ENCODE data around the gene GGCX. TPM values are rescaled to one million over a fixed set of nuclear protein-coding genes. Genes with fewer than 3 reads are reported as not detected.

GGCX gene
- total and polyA plus RNA-seq, 7 donors = 19.0 to 35.6 (median 22.3) TPM

GRCh38 chr2:85497944-85498630 lies 63.2 kb downstream of the GGCX start:
- no peaks in the 10 kb centered on the region for H3K27me3 ChIP-seq (ENCODE audit: insufficient read depth in 3 of 3, low read length in 2 of 3)
- TF ChIP-seq, protein P1, sequence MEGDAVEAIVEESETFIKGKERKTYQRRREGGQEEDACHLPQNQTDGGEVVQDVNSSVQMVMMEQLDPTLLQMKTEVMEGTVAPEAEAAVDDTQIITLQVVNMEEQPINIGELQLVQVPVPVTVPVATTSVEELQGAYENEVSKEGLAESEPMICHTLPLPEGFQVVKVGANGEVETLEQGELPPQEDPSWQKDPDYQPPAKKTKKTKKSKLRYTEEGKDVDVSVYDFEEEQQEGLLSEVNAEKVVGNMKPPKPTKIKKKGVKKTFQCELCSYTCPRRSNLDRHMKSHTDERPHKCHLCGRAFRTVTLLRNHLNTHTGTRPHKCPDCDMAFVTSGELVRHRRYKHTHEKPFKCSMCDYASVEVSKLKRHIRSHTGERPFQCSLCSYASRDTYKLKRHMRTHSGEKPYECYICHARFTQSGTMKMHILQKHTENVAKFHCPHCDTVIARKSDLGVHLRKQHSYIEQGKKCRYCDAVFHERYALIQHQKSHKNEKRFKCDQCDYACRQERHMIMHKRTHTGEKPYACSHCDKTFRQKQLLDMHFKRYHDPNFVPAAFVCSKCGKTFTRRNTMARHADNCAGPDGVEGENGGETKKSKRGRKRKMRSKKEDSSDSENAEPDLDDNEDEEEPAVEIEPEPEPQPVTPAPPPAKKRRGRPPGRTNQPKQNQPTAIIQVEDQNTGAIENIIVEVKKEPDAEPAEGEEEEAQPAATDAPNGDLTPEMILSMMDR (IDR thresholded peaks at IDR 0.05) = no peak
- WGBS, 3 donors = 80 to 93% (median 93%) methylated on average over 4 of the region's 4 CpGs
- intact Hi-C loops (cut with DNase I) = no loop called here
- peaks cover 5% of the 10 kb centered on the region for H3K4me1 ChIP-seq
- no peaks in the 10 kb centered on the region for H3K9me3 ChIP-seq
- H3K36me3 ChIP-seq (ENCODE audit: insufficient read depth in 1 of 2, low read depth in 1 of 2) = no peaks in the 10 kb centered on the region
- no peak overlapping the region for H3K27ac ChIP-seq
- no peak overlapping the region for H3K4me3 ChIP-seq
- no peak for DNase-seq
- no peak for ATAC-seq

GRCh38 chr2:85496436-85496835 lies 64.9 kb downstream of the GGCX start:
- no peak for DNase-seq
- no peak overlapping the region for H3K27ac ChIP-seq
- no peaks in the 10 kb centered on the region for H3K36me3 ChIP-seq (ENCODE audit: insufficient read depth in 1 of 2, low read depth in 1 of 2)
- no peak for ATAC-seq
- TF ChIP-seq, protein P1 (IDR thresholded peaks at IDR 0.05) = no peak
- no peak overlapping the region for H3K4me3 ChIP-seq
- no peaks in the 10 kb centered on the region for H3K9me3 ChIP-seq
- peaks cover 5% of the 10 kb centered on the region for H3K4me1 ChIP-seq
- WGBS, 3 donors = 98 to 100% (median 99%) methylated on average over 1 of the region's 1 CpG
- no peaks in the 10 kb centered on the region for H3K27me3 ChIP-seq (ENCODE audit: insufficient read depth in 3 of 3, low read length in 2 of 3)
- intact Hi-C loops (cut with DNase I) = no loop called here

Other genes with a start within 250 kb of the GGCX start
- gene TGOLN2, start 233.5 kb downstream of the GGCX start, total RNA-seq = 10 to 100 TPM; 35.0 to 43.0 (median 36.9) TPM
- 10 to 100 TPM; 14.3 to 51.7 (median 21.9) TPM for gene TGOLN2, start 233.5 kb downstream of the GGCX start, polyA plus RNA-seq
- 100 to 1,000 TPM in 1 of 4 donors, 10 to 100 TPM in 3; 28.3 to 115 (median 63.3) TPM for gene RETSAT, start 207.0 kb downstream of the GGCX start, total RNA-seq
- 10 to 100 TPM; 36.9 to 74.3 (median 45.6) TPM for gene RETSAT, start 207.0 kb downstream of the GGCX start, polyA plus RNA-seq
- gene ELMOD3, start 206.7 kb downstream of the GGCX start, total RNA-seq = 10 to 100 TPM; 16.0 to 19.2 (median 17.6) TPM
- gene ELMOD3, start 206.7 kb downstream of the GGCX start, polyA plus RNA-seq = 10 to 100 TPM; 17.2 to 33.2 (median 20.4) TPM
- gene CAPG, start 151.1 kb downstream of the GGCX start, total RNA-seq = 10 to 100 TPM in 1 of 4 donors, 1 to 10 TPM in 3; 4.2 to 11.1 (median 8.6) TPM
- 10 to 100 TPM in 1 of 3 donors, 1 to 10 TPM in 2; 2.8 to 10.2 (median 6.6) TPM for gene CAPG, start 151.1 kb downstream of the GGCX start, polyA plus RNA-seq
- 1 to 10 TPM in 1 of 4 donors, under 1 TPM in 2, not detected in 1; 0.48 to 1.4 (median 0.62) TPM for gene SH2D6, start 142.8 kb downstream of the GGCX start, total RNA-seq
- 1 to 10 TPM in 1 of 3 donors, under 1 TPM in 2; 0.25 to 1.1 (median 0.77) TPM for gene SH2D6, start 142.8 kb downstream of the GGCX start, polyA plus RNA-seq
- 100 to 1,000 TPM; 127 to 356 (median 183) TPM for gene MAT2A, start 22.3 kb downstream of the GGCX start, total RNA-seq
- 100 to 1,000 TPM in 2 of 3 donors, 10 to 100 TPM in 1; 55.9 to 252 (median 134) TPM for gene MAT2A, start 22.3 kb downstream of the GGCX start, polyA plus RNA-seq
- 10 to 100 TPM; 11.7 to 15.7 (median 12.4) TPM for gene VAMP8, start 16.1 kb upstream of the GGCX start, total RNA-seq
- 10 to 100 TPM; 16.6 to 25.4 (median 23.2) TPM for gene VAMP8, start 16.1 kb upstream of the GGCX start, polyA plus RNA-seq
- 10 to 100 TPM; 58.1 to 95.0 (median 83.2) TPM for gene VAMP5, start 22.9 kb upstream of the GGCX start, total RNA-seq
- gene VAMP5, start 22.9 kb upstream of the GGCX start, polyA plus RNA-seq = 100 to 1,000 TPM; 106 to 149 (median 128) TPM
- gene RNF181, start 34.3 kb upstream of the GGCX start, total RNA-seq = 100 to 1,000 TPM in 1 of 4 donors, 10 to 100 TPM in 3; 84.7 to 107 (median 90.0) TPM
- 100 to 1,000 TPM; 156 to 212 (median 184) TPM for gene RNF181, start 34.3 kb upstream of the GGCX start, polyA plus RNA-seq
- 10 to 100 TPM; 20.1 to 54.3 (median 30.9) TPM for gene TMEM150A, start 41.2 kb upstream of the GGCX start, total RNA-seq
- gene TMEM150A, start 41.2 kb upstream of the GGCX start, polyA plus RNA-seq = 10 to 100 TPM; 17.4 to 82.6 (median 40.3) TPM
- 10 to 100 TPM; 43.4 to 61.9 (median 47.5) TPM for gene C2orf68, start 50.6 kb upstream of the GGCX start, total RNA-seq
- gene C2orf68, start 50.6 kb upstream of the GGCX start, polyA plus RNA-seq = 10 to 100 TPM; 26.9 to 76.0 (median 43.8) TPM
- gene USP39, start 54.7 kb upstream of the GGCX start, total RNA-seq = 10 to 100 TPM; 39.0 to 61.8 (median 45.6) TPM
- 100 to 1,000 TPM in 1 of 3 donors, 10 to 100 TPM in 2; 53.7 to 104 (median 58.3) TPM for gene USP39, start 54.7 kb upstream of the GGCX start, polyA plus RNA-seq
- gene SFTPB, start 106.7 kb upstream of the GGCX start, total RNA-seq = 1 to 10 TPM in 2 of 4 donors, under 1 TPM in 2; 0.25 to 1.1 (median 0.96) TPM
- 1 to 10 TPM in 1 of 3 donors, under 1 TPM in 2; 0.04 to 1.5 (median 0.98) TPM for gene SFTPB, start 106.7 kb upstream of the GGCX start, polyA plus RNA-seq
- 10 to 100 TPM in 1 of 4 donors, 1 to 10 TPM in 2, under 1 TPM in 1; 0.58 to 20.0 (median 5.8) TPM for gene GNLY, start 132.9 kb upstream of the GGCX start, total RNA-seq
- 10 to 100 TPM in 2 of 3 donors, 1 to 10 TPM in 1; 4.9 to 31.6 (median 23.4) TPM for gene GNLY, start 132.9 kb upstream of the GGCX start, polyA plus RNA-seq
- 10 to 100 TPM; 22.0 to 82.1 (median 57.3) TPM for gene ATOH8, start 192.5 kb upstream of the GGCX start, total RNA-seq
- 10 to 100 TPM; 48.7 to 77.2 (median 59.4) TPM for gene ATOH8, start 192.5 kb upstream of the GGCX start, polyA plus RNA-seq